DOHH2 (cell line): ENCODE measurements around the gene ARID4B.

ENCODE experiments used
- CTCF ChIP-seq: fragments of 200-600 bp; sonication (generic); IDR thresholded peaks from one replicate; pipeline ENCODE4 v1.5.1; 2014; ENCODE audit warnings: antibody characterized with exemption, mild to moderate bottlenecking, low read depth, low read length; ENCODE audit not compliant: poor library complexity, severe bottlenecking
- EZH2phosphoT487 ChIP-seq: fragments of 200-600 bp; sonication (generic); IDR thresholded peaks from 2 replicates; pipeline ENCODE4 v1.6.1; 2017; ENCODE audit warnings: borderline replicate concordance, mild to moderate bottlenecking, antibody characterized with exemption, low read length, moderate library complexity, mixed read lengths

- no peak for TF ChIP-seq CTCF
- no peak for TF ChIP-seq EZH2phosphoT487
Observed at GRCh38 chr1:235341334-235341733, 13.4 kb upstream of the ARID4B start.
